ENCODE data around the gene ZNF24.

- no peak for TF ChIP-seq CTCF (conservative IDR thresholded peaks at IDR 0.05)
- no peak for TF ChIP-seq ZFX (IDR thresholded peaks at IDR 0.05)
These were observed 54.9 kb downstream of the ZNF24 start for GRCh38 chr18:35289293-35289692.
